GM12878 (cell line): ENCODE results near the gene POLD4. TPM values are rescaled to one million over a fixed set of nuclear protein-coding genes. Genes with fewer than 3 reads are reported as not detected.
A peak's percentile ranks its signal among the peaks of the same experiment; 100 is the strongest.

ENCODE experiments used
- ATAC-seq: fragments of 200-7000 bp; cut with Tn5 transposase; 3 replicates; pipeline ENCODE4 v1.9.1; 2020; ENCODE audit warnings: mild to moderate bottlenecking, moderate library complexity
- BruUV-seq: library from RNA; stranded (reverse); fragments of 400-500 nt; replicated peaks from 2 replicates; lab custom pipeline; 2021; lab: Mats Ljungman, UMichigan
- CTCF ChIA-PET: fragments of 300-600 bp; sonication (Branson Sonifier 250); formaldehyde crosslinking; extraction: SDS; loops from one replicate; lab custom pipeline; 2021; ENCODE audit warnings: inconsistent platforms; lab: Yijun Ruan, JAX
- POLR2A ChIA-PET: fragments of 350-600 bp; formaldehyde crosslinking; extraction: SDS; loops from one replicate; lab custom pipeline; 2021; ENCODE audit warnings: inconsistent platforms; lab: Charles Lee
- RAD21 ChIA-PET: fragments of 300-600 bp; sonication (Branson Sonifier 250); formaldehyde crosslinking; loops from one replicate; lab custom pipeline; 2023; ENCODE audit warnings: antibody characterized with exemption; ENCODE audit not compliant: unreplicated experiment; lab: Charles Lee
- SMC1A ChIA-PET: fragments of 300-600 bp; sonication (Branson Sonifier 250); formaldehyde crosslinking; loops from one replicate; lab custom pipeline; 2023; ENCODE audit not compliant: unreplicated experiment, uncharacterized antibody; lab: Charles Lee
- DNase-seq: peaks from one replicate; pipeline ENCODE4 v3.0.0-alpha.2; 2011; ENCODE audit warnings: low read depth, low spot score
- FAIRE-seq: peaks from 3 replicates; lab custom pipeline; 2011; peaks lifted over from hg19 to GRCh38; lab: Jason Lieb, UNC
- H2AFZ ChIP-seq: 2 replicates; pipeline ENCODE4 v1.6.0; 2011; ENCODE audit warnings: low read depth, low read length, control low read depth; ENCODE audit not compliant: control insufficient read depth
- H3K27ac ChIP-seq: 2 replicates; pipeline ENCODE4 v1.5.1; 2011; ENCODE audit warnings: control low read depth; ENCODE audit not compliant: control insufficient read depth, insufficient read depth
- H3K27me3 ChIP-seq, 2 experiments: replicated peaks in 1 of 2; 2 replicates each; pipeline versions ENCODE4 v1.6.0 to v1.6.1; 2011; ENCODE audit warnings: low read length in 1 of 2; ENCODE audit not compliant: control insufficient read depth in 2 of 2, insufficient read depth in 2 of 2
- H3K36me3 ChIP-seq, 2 experiments: 2 replicates each; pipeline ENCODE4 v1.5.1; 2011; ENCODE audit warnings: low read length in 1 of 2; ENCODE audit not compliant: control insufficient read depth in 2 of 2, insufficient read depth in 2 of 2
- H3K4me1 ChIP-seq: 2 replicates; pipeline ENCODE4 v1.6.1; 2011; ENCODE audit warnings: mild to moderate bottlenecking, low read length, moderate library complexity, mixed read lengths; ENCODE audit not compliant: control insufficient read depth, insufficient read depth
- H3K4me2 ChIP-seq: 2 replicates; pipeline ENCODE4 v1.6.0; 2011; ENCODE audit warnings: control low read depth; ENCODE audit not compliant: control insufficient read depth, insufficient read depth
- H3K4me3 ChIP-seq: fragments of 200-600 bp; sonication (generic); 2 replicates; pipeline ENCODE4 v1.5.1; 2016
- H3K79me2 ChIP-seq: 2 replicates; pipeline ENCODE4 v1.6.0; 2011; ENCODE audit warnings: low read length; ENCODE audit not compliant: control insufficient read depth, insufficient read depth
- H3K9ac ChIP-seq: 2 replicates; pipeline ENCODE4 v1.8.0; 2011; ENCODE audit warnings: low read length, control low read depth, mixed read lengths; ENCODE audit not compliant: control insufficient read depth, insufficient read depth
- H3K9me3 ChIP-seq: replicated peaks from 3 replicates; pipeline ENCODE4 v1.5.1; 2011; ENCODE audit warnings: mild to moderate bottlenecking, low read length; ENCODE audit not compliant: control insufficient read depth, insufficient read depth
- H4K20me1 ChIP-seq: 2 replicates; pipeline ENCODE4 v1.6.0; 2011; ENCODE audit not compliant: control insufficient read depth, insufficient read depth
- CBX5 ChIP-seq: sonication (generic); IDR thresholded peaks from 2 replicates; pipeline ENCODE4 v1.6.1; 2016; ENCODE audit warnings: low read depth, moderate library complexity, mild to moderate bottlenecking, inconsistent platforms
- ESRRA ChIP-seq: IDR thresholded peaks from 2 replicates; pipeline ENCODE4 v1.6.1; 2012; ENCODE audit warnings: mild to moderate bottlenecking, low read length, improper control_type of control experiment
- MEF2A ChIP-seq: IDR thresholded peaks from 2 replicates; pipeline ENCODE4 v1.6.1; 2011; ENCODE audit warnings: low read depth, mild to moderate bottlenecking, low read length, moderate library complexity; ENCODE audit not compliant: insufficient read depth
- PML ChIP-seq: IDR thresholded peaks from 2 replicates; pipeline ENCODE4 v1.6.1; 2012; ENCODE audit warnings: low read length, inconsistent platforms
- POLR2A ChIP-seq: IDR thresholded peaks from 2 replicates; pipeline ENCODE4 v1.6.1; 2011; ENCODE audit warnings: low read depth, mild to moderate bottlenecking, low read length
- SMARCA5 ChIP-seq: fragments of 450-650 bp; IDR thresholded peaks from 2 replicates; pipeline ENCODE4 v1.6.1; 2017; ENCODE audit warnings: mild to moderate bottlenecking
- SREBF1 ChIP-seq: IDR thresholded peaks from 2 replicates; pipeline ENCODE4 v1.6.1; 2012; ENCODE audit warnings: mild to moderate bottlenecking, low read length
- TAF1 ChIP-seq: IDR thresholded peaks from 2 replicates; pipeline ENCODE4 v1.6.1; 2011; ENCODE audit warnings: mild to moderate bottlenecking, low read depth, low read length, borderline replicate concordance
- WGBS: methylation state at CpG from one replicate; pipeline ENCODE4 v1.1.6; 2016; ENCODE audit warnings: low lambda C conversion rate; ENCODE audit not compliant: insufficient replicate concordance, insufficient coverage; ENCODE audit errors: missing lambda C conversion rate; 5-methylcytosine and 5-hydroxymethylcytosine counted together
- in situ Hi-C: fragments of 300-500 bp; cut with MboI; formaldehyde crosslinking; loops from 9 replicates; pipeline ENCODE4 v1.14.3; 2018; ENCODE audit warnings: mixed read lengths
- intact Hi-C: fragments of 100-400 bp; cut with micrococcal nuclease; formaldehyde crosslinking; loops from one replicate; pipeline ENCODE4 v1.14.2; 2022; ENCODE audit not compliant: unreplicated experiment
- polyA plus RNA-seq, 11 experiments: library from polyadenylated mRNA; depleted of rRNA in 4 of 11; unstranded in 6 of 11; stranded (reverse) in 5 of 11; fragments of >200 nt; fragmentation: Nextera tagmentation in 4 of 11; fragmentation: Illumina TruSeq in 1 of 11; extraction: Ambion mirVana in 4 of 11; extraction: Trizol in 1 of 11; gene quantifications; 1 replicate in 1 of 11; 2 replicates in 10 of 11; pipeline versions ENCODE4 v1.2.1 to v1.2.3, GENCODE V29; 2011 to 2016; ENCODE audit warnings: inconsistent platforms in 2 of 11, missing spikeins in 2 of 11, low read depth in 1 of 11
- total RNA-seq, 4 experiments: library from RNA; depleted of rRNA in 3 of 4; stranded (reverse); fragments of >200 nt in 3 of 4; fragmentation: Illumina TruSeq in 1 of 4; extraction: Trizol in 1 of 4; gene quantifications; 2 replicates each; pipeline versions ENCODE4 v1.2.1 to v1.2.3, GENCODE V29; 2013 to 2021
- TF ChIP-seq, protein P1 (sequence below), 3 experiments: IDR thresholded peaks in 2 of 3; conservative IDR thresholded peaks in 1 of 3; 2 replicates each; pipeline ENCODE4 v1.5.1; 2011; ENCODE audit warnings: low read depth in 3 of 3, low read length in 3 of 3, mild to moderate bottlenecking in 3 of 3, control low read depth in 2 of 3, moderate library complexity in 2 of 3, inconsistent platforms in 1 of 3, mixed read lengths in 1 of 3; ENCODE audit not compliant: control insufficient read depth in 2 of 3, insufficient read depth in 1 of 3; ENCODE audit errors: extremely low read depth in 1 of 3

Gene POLD4
- total and polyA plus RNA-seq, 10 of the 15 experiments (the other 5 are each of a cell fraction or from before 2014, with no cell fraction given): 8.1 to 176 (median 88.1) TPM

DNA sequence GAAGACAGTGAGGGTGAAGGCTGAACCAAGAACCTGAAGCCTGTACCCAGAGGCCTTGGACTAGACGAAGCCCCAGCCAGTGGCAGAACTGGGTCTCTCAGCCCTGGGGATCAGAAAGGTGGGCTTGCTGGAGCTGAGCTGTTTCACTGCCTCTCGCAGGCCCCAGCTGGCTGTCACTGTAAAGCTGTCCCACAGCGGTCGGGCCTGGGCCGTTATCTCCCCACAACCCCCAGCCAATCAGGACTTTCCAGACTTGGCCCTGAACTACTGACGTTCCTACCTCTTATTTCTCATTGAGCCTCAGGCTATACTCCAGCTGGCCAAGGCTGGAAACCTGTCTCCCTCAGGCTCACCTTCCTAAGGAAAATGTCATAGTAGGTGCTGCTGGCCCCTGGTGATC is 44.2 kb upstream of the POLD4 start:
- no peaks in the 10 kb centered on the region for H3K27me3 ChIP-seq
- BruUV-seq: no TSS peak
- no peak overlapping the region for H3K4me3 ChIP-seq
- SMC1A ChIA-PET: interaction anchor here (0.9 kb wide), 1 partner anchor 54 kb away, joined by 4 read pairs; no protein-coding TSS in a partner anchor
- ATAC-seq (no peak), FAIRE-seq (no peak), DNase-seq (no peak)
- no peaks in the 10 kb centered on the region; the same call in 2 of the 3 replicates for H3K9me3 ChIP-seq
- H3K36me3 ChIP-seq: peaks cover 23 to 30% of the 10 kb centered on the region in 2 experiments
- TF ChIP-seq PML (0 out of 2 replicates have a peak, but pooled peaks have one; percentile 24), SREBF1 (no peak), SMARCA5 (no peak), MEF2A (no peak), TAF1 (no peak), CBX5 (no peak), POLR2A (peak; percentile 46; the same call in 1 of the 2 replicates), ESRRA (no peak)
- TF ChIP-seq, protein P1, sequence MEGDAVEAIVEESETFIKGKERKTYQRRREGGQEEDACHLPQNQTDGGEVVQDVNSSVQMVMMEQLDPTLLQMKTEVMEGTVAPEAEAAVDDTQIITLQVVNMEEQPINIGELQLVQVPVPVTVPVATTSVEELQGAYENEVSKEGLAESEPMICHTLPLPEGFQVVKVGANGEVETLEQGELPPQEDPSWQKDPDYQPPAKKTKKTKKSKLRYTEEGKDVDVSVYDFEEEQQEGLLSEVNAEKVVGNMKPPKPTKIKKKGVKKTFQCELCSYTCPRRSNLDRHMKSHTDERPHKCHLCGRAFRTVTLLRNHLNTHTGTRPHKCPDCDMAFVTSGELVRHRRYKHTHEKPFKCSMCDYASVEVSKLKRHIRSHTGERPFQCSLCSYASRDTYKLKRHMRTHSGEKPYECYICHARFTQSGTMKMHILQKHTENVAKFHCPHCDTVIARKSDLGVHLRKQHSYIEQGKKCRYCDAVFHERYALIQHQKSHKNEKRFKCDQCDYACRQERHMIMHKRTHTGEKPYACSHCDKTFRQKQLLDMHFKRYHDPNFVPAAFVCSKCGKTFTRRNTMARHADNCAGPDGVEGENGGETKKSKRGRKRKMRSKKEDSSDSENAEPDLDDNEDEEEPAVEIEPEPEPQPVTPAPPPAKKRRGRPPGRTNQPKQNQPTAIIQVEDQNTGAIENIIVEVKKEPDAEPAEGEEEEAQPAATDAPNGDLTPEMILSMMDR (IDR thresholded peaks at IDR 0.05 in 2 of 3, conservative IDR thresholded peaks at IDR 0.05 in 1 of 3; ENCODE audit: control insufficient read depth in 2 of 3, extremely low read depth in 1 of 3, insufficient read depth in 1 of 3, low read depth in 3 of 3, low read length in 3 of 3): no peak
- POLR2A ChIA-PET: no interaction called here
- RAD21 ChIA-PET: interaction anchor here (1.5 kb wide), 1 partner anchor 89 kb away, joined by 4 read pairs; no protein-coding TSS in a partner anchor
- H3K9ac ChIP-seq: no peak overlapping the region
- peaks cover 25% of the 10 kb centered on the region for H3K4me1 ChIP-seq
- WGBS: 77% methylated on average over 6 of the region's 6 CpGs
- no peak overlapping the region for H3K4me2 ChIP-seq
- peaks cover 37% of the 10 kb centered on the region for H3K79me2 ChIP-seq
- H3K27ac ChIP-seq: no peak overlapping the region
- no peak overlapping the region for H2AFZ ChIP-seq
- no peaks in the 10 kb centered on the region; the same call in 1 of the 2 replicates for H4K20me1 ChIP-seq
- CTCF ChIA-PET: interaction anchor here (0.8 kb wide), 1 partner anchor 45 kb away, joined by 3 read pairs; no protein-coding TSS in a partner anchor
- in situ Hi-C loops (no loop called here), intact Hi-C loops (no loop called here)
